Mesenchymal stem cell (in vitro differentiated cells and primary cell): Measurements from ENCODE around the gene EGFLAM.

ENCODE experiments used
- DNase-seq: peaks from one replicate; pipeline ENCODE4 v3.0.0-alpha.2; 2013
- H2AFZ ChIP-seq: one replicate; pipeline ENCODE4 v1.6.1; 2013; ENCODE audit warnings: low read depth, mild to moderate bottlenecking, control low read depth, inconsistent platforms, low read length, moderate library complexity
- H2AK5ac ChIP-seq: 2 replicates; pipeline ENCODE4 v1.6.1; 2013; ENCODE audit warnings: low read length, moderate library complexity, mild to moderate bottlenecking, inconsistent platforms; ENCODE audit not compliant: severe bottlenecking
- H2BK120ac ChIP-seq: one replicate; pipeline ENCODE4 v1.6.1; 2013; ENCODE audit warnings: low read depth, mild to moderate bottlenecking, inconsistent platforms, low read length, moderate library complexity
- H2BK12ac ChIP-seq, 2 experiments: one replicate each; pipeline ENCODE4 v1.6.1; 2013; ENCODE audit warnings: inconsistent platforms in 2 of 2, low read length in 2 of 2, mild to moderate bottlenecking in 2 of 2, moderate library complexity in 2 of 2, control low read depth in 1 of 2
- H2BK15ac ChIP-seq: one replicate; pipeline ENCODE4 v1.6.1; 2013; ENCODE audit warnings: mild to moderate bottlenecking, low read depth, inconsistent platforms; ENCODE audit not compliant: poor library complexity, severe bottlenecking
- H2BK5ac ChIP-seq: 2 replicates; pipeline ENCODE4 v1.6.1; 2013; ENCODE audit warnings: low read depth, mild to moderate bottlenecking, low read length, control low read depth, inconsistent platforms; ENCODE audit not compliant: poor library complexity, severe bottlenecking
- H3K14ac ChIP-seq, 2 experiments: one replicate each; pipeline ENCODE4 v1.6.1; 2013; ENCODE audit warnings: inconsistent platforms in 2 of 2, low read length in 2 of 2, control low read depth in 1 of 2, mild to moderate bottlenecking in 1 of 2, moderate library complexity in 1 of 2
- H3K18ac ChIP-seq, 2 experiments: one replicate each; pipeline ENCODE4 v1.6.1; 2013; ENCODE audit warnings: inconsistent platforms in 2 of 2, low read length in 2 of 2, control low read depth in 1 of 2, low read depth in 1 of 2, mild to moderate bottlenecking in 1 of 2
- H3K23ac ChIP-seq, 2 experiments: one replicate each; pipeline ENCODE4 v1.6.1; 2013; ENCODE audit warnings: inconsistent platforms in 2 of 2, low read length in 2 of 2, mild to moderate bottlenecking in 2 of 2, moderate library complexity in 2 of 2, control low read depth in 1 of 2
- H3K27ac ChIP-seq: 2 replicates; pipeline ENCODE4 v1.5.1; 2013; ENCODE audit warnings: mild to moderate bottlenecking, moderate library complexity, low read length, control low read depth, inconsistent platforms; ENCODE audit not compliant: poor library complexity, severe bottlenecking
- H3K27me3 ChIP-seq, 2 experiments: 2 replicates each; pipeline versions ENCODE4 v1.6.1 to v1.7.0; 2013; ENCODE audit warnings: low read length in 2 of 2, mild to moderate bottlenecking in 2 of 2, moderate library complexity in 2 of 2, control low read depth in 1 of 2, inconsistent platforms in 1 of 2; ENCODE audit not compliant: control insufficient read depth in 1 of 2, insufficient read depth in 1 of 2
- H3K36me3 ChIP-seq, 2 experiments: 2 replicates each; pipeline versions ENCODE4 v1.6.1 to v1.7.0; 2013; ENCODE audit warnings: low read length in 2 of 2, control low read depth in 1 of 2, inconsistent platforms in 1 of 2, low read depth in 1 of 2, mild to moderate bottlenecking in 1 of 2; ENCODE audit not compliant: insufficient read depth in 2 of 2, control insufficient read depth in 1 of 2
- H3K4ac ChIP-seq, 2 experiments: one replicate each; pipeline ENCODE4 v1.6.1; 2013; ENCODE audit warnings: inconsistent platforms in 2 of 2, low read length in 2 of 2, mild to moderate bottlenecking in 2 of 2, moderate library complexity in 2 of 2, control low read depth in 1 of 2, low read depth in 1 of 2
- H3K4me1 ChIP-seq: 2 replicates; pipeline ENCODE4 v1.6.1; 2013; ENCODE audit warnings: low read depth, low read length, control low read depth; ENCODE audit not compliant: control insufficient read depth, insufficient read depth
- H3K4me2 ChIP-seq: 2 replicates; pipeline ENCODE4 v1.6.1; 2013; ENCODE audit warnings: low read length, mild to moderate bottlenecking, inconsistent platforms; ENCODE audit not compliant: poor library complexity, severe bottlenecking
- H3K4me3 ChIP-seq, 2 experiments: 2 replicates each; pipeline versions ENCODE4 v1.5.1 to v1.7.0; 2013; ENCODE audit warnings: low read length in 2 of 2, mild to moderate bottlenecking in 2 of 2, control low read depth in 1 of 2, low read depth in 1 of 2; ENCODE audit not compliant: insufficient read depth in 1 of 2
- H3K79me1 ChIP-seq: replicated peaks from 2 replicates; pipeline ENCODE4 v1.6.1; 2013; ENCODE audit warnings: mild to moderate bottlenecking, control low read depth, low read length, inconsistent platforms; ENCODE audit not compliant: poor library complexity, severe bottlenecking
- H3K9ac ChIP-seq: 2 replicates; pipeline ENCODE4 v1.7.0; 2013; ENCODE audit warnings: mild to moderate bottlenecking, low read length, moderate library complexity
- H3K9me3 ChIP-seq: 2 replicates; pipeline ENCODE4 v1.7.0; 2013; ENCODE audit warnings: mild to moderate bottlenecking, low read length; ENCODE audit not compliant: control insufficient read depth
- H4K8ac ChIP-seq: one replicate; pipeline ENCODE4 v1.6.1; 2013; ENCODE audit warnings: inconsistent platforms, mild to moderate bottlenecking, low read length, moderate library complexity
- H4K91ac ChIP-seq: one replicate; pipeline ENCODE4 v1.6.1; 2013; ENCODE audit warnings: mild to moderate bottlenecking, low read length, inconsistent platforms
- WGBS: methylation state at CpG from one replicate; pipeline ENCODE4 v1.1.7; 2013; ENCODE audit warnings: mixed read lengths; 5-methylcytosine and 5-hydroxymethylcytosine counted together

EGFLAM gene

GRCh38 chr5:38379350-38379937, 121.1 kb downstream of the EGFLAM start:
- Histone ChIP-seq H2AK5ac (no peak overlapping the region), H3K4me1 (peaks cover 1% of the 10 kb centered on the region), H2BK5ac (no peak overlapping the region)

DNA sequence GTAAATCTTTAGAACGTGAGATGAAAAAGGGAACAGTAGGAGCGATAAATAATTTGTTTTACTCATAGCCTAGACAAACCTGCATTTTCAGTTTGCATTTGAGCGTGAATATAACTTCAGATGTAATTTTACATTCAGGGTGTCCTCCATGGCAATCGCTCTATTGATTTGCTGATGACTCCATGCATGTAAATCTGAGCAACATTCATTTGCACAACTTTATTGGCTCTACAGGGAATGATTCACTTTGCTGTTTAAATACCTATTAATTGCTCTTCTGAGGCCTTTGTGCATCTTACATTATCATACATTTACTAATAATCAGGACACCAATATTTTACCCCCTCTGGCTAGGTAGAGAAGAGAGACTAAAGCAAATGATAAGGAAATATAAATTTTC, 122.2 kb downstream of the EGFLAM start:
- H4K8ac ChIP-seq = no peak overlapping the region
- peaks cover 14 to 34% of the 10 kb centered on the region in 2 experiments for H3K27me3 ChIP-seq
- H3K79me1 ChIP-seq = no peaks in the 10 kb centered on the region
- no peak overlapping the region for H3K4me2 ChIP-seq
- no peak overlapping the region for H3K14ac ChIP-seq
- no peak overlapping the region for H2BK12ac ChIP-seq
- H3K27ac ChIP-seq = no peak overlapping the region
- WGBS = 80% methylated on average over 4 of the region's 4 CpGs
- peaks cover 1% of the 10 kb centered on the region for H3K4me1 ChIP-seq
- no peak overlapping the region for H2BK15ac ChIP-seq
- H3K36me3 ChIP-seq = no peaks in the 10 kb centered on the region
- no peak overlapping the region for H3K4ac ChIP-seq
- no peak overlapping the region for H3K23ac ChIP-seq
- H2BK120ac ChIP-seq = no peak overlapping the region
- no peak for DNase-seq
- no peak overlapping the region for H3K18ac ChIP-seq
- H4K91ac ChIP-seq = no peak overlapping the region
- no peak overlapping the region for H3K9ac ChIP-seq
- no peak overlapping the region for H2AFZ ChIP-seq
- H2BK5ac ChIP-seq = no peak overlapping the region
- H3K4me3 ChIP-seq = no peak overlapping the region
- H2AK5ac ChIP-seq = no peak overlapping the region
- H3K9me3 ChIP-seq = no peaks in the 10 kb centered on the region

More at GRCh38 chr5:38379350-38379937, 121.1 kb downstream of the EGFLAM start:
- Histone ChIP-seq H2BK15ac (no peak overlapping the region), H3K27ac (no peak overlapping the region), H3K4me3 (no peak overlapping the region), H3K9ac (no peak overlapping the region), H2AFZ (no peak overlapping the region), H3K9me3 (no peaks in the 10 kb centered on the region), H4K91ac (no peak overlapping the region), H3K4me2 (no peak overlapping the region), H3K4ac (no peak overlapping the region), H2BK120ac (no peak overlapping the region), H3K36me3 (no peaks in the 10 kb centered on the region), H3K14ac (peak overlapping the region in 1 of 2 experiments; percentile 36), H4K8ac (no peak overlapping the region), H3K27me3 (peaks cover 14 to 32% of the 10 kb centered on the region in 2 experiments), H3K23ac (no peak overlapping the region), H3K18ac (no peak overlapping the region), H3K79me1 (no peaks in the 10 kb centered on the region), H2BK12ac (no peak overlapping the region)
- 19% methylated on average over 6 of the region's 7 CpGs for WGBS
- DNase-seq = no peak

GRCh38 chr5:38381361-38381760, 123.0 kb downstream of the EGFLAM start:
- H3K9me3 ChIP-seq = no peaks in the 10 kb centered on the region
- H2AK5ac ChIP-seq = no peak overlapping the region
- H3K27me3 ChIP-seq = peaks cover 14 to 33% of the 10 kb centered on the region in 2 experiments
- no peak overlapping the region for H3K9ac ChIP-seq
- H2BK12ac ChIP-seq = no peak overlapping the region
- no peak overlapping the region for H3K4ac ChIP-seq
- no peak overlapping the region for H2AFZ ChIP-seq
- H2BK15ac ChIP-seq = no peak overlapping the region
- no peak overlapping the region for H3K14ac ChIP-seq
- H4K91ac ChIP-seq = no peak overlapping the region
- peaks cover 1% of the 10 kb centered on the region for H3K4me1 ChIP-seq
- no peak overlapping the region for H3K18ac ChIP-seq
- 96% methylated on average over 5 of the region's 5 CpGs for WGBS
- no peak overlapping the region for H3K4me3 ChIP-seq
- H2BK120ac ChIP-seq = no peak overlapping the region
- no peaks in the 10 kb centered on the region for H3K36me3 ChIP-seq
- no peak overlapping the region for H3K23ac ChIP-seq
- DNase-seq = no peak
- no peak overlapping the region for H3K4me2 ChIP-seq
- H2BK5ac ChIP-seq = no peak overlapping the region
- no peak overlapping the region for H3K27ac ChIP-seq
- no peaks in the 10 kb centered on the region for H3K79me1 ChIP-seq
- H4K8ac ChIP-seq = no peak overlapping the region

DNA sequence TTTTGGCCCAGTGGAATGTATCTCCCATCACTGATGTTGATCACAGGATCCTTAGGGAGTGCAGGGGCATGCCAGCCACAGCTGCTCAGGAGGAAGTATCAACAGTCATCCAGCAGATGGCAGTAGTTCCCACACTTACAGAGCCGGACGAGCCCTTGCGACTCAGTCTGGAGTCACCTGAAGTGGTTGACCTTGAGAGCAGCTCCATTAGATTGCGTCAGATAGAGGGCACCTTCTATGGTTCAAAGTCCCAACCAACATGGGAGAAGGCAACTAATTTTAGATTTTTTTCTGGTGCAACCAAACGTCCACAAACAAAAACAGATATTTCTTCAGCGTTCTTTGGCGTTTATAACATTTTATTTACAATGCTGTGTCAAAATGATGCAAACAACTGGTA, 124.5 kb downstream of the EGFLAM start:
- Histone ChIP-seq H2AFZ (no peak overlapping the region), H3K4me2 (no peak overlapping the region), H3K23ac (no peak overlapping the region), H3K9me3 (no peaks in the 10 kb centered on the region), H4K8ac (no peak overlapping the region), H3K36me3 (no peaks in the 10 kb centered on the region), H2BK5ac (no peak overlapping the region), H4K91ac (no peak overlapping the region), H3K14ac (no peak overlapping the region), H3K9ac (no peak overlapping the region), H2BK120ac (no peak overlapping the region), H3K27ac (no peak overlapping the region), H2AK5ac (no peak overlapping the region), H3K79me1 (no peaks in the 10 kb centered on the region), H2BK15ac (no peak overlapping the region), H3K27me3 (peaks cover 14 to 35% of the 10 kb centered on the region in 2 experiments), H2BK12ac (no peak overlapping the region), H3K4me3 (no peak overlapping the region), H3K4ac (no peak overlapping the region), H3K4me1 (peaks cover 1% of the 10 kb centered on the region), H3K18ac (no peak overlapping the region)
- peak; percentile 72 for DNase-seq
- 22% methylated on average over 6 of the region's 7 CpGs for WGBS
